Thoracic aorta (tissue), 2 donors: ENCODE results near the gene NAALADL2. TPM values are rescaled to one million over a fixed set of nuclear protein-coding genes. Genes with fewer than 3 reads are reported as not detected.

Experiments used
- ATAC-seq: fragments of 150-250 bp; one replicate; pipeline ENCODE4 v1.8.0; 2017; ENCODE audit warnings: low read depth; ENCODE audit not compliant: insufficient number of reproducible peaks, low FRiP score
- DNase-seq: peaks from one replicate; pipeline ENCODE4 v3.0.0-alpha.2; 2020; ENCODE audit warnings: low spot score
- H3K27ac ChIP-seq, 2 donors: fragments of 200-600 bp; sonication (generic); 1 replicate in 1 of 2; 2 replicates in 1 of 2; pipeline ENCODE4 v1.5.1; 2016; ENCODE audit warnings: mild to moderate bottlenecking in 2 of 2, moderate library complexity in 2 of 2
- H3K27me3 ChIP-seq: fragments of 200-600 bp; sonication (generic); replicated peaks from 2 replicates; pipeline ENCODE4 v1.6.0; 2016; ENCODE audit warnings: mild to moderate bottlenecking; ENCODE audit not compliant: insufficient read depth
- H3K36me3 ChIP-seq: fragments of 200-600 bp; sonication (generic); one replicate; pipeline ENCODE4 v1.5.1; 2016
- H3K4me1 ChIP-seq, 2 donors: fragments of 200-600 bp; sonication (generic); 1 replicate in 1 of 2; 2 replicates in 1 of 2; pipeline versions ENCODE4 v1.5.1 to v1.6.0; 2016; ENCODE audit warnings: low read depth in 2 of 2, mild to moderate bottlenecking in 1 of 2; ENCODE audit not compliant: control insufficient read depth in 1 of 2
- H3K4me3 ChIP-seq: fragments of 200-600 bp; sonication (generic); 2 replicates; pipeline ENCODE4 v1.5.1; 2016; ENCODE audit warnings: mild to moderate bottlenecking
- H3K9me3 ChIP-seq: fragments of 200-600 bp; sonication (generic); 2 replicates; pipeline ENCODE4 v1.5.1; 2016
- total RNA-seq, 2 donors: library from RNA; depleted of rRNA; stranded (reverse); fragments of >200 nt; gene quantifications; one replicate each; pipeline versions ENCODE4 v1.1.0 to v1.2.3, GENCODE V29; 2016
- TF ChIP-seq, protein P1 (sequence below): fragments of 200-600 bp; sonication (generic); IDR thresholded peaks from one replicate; pipeline ENCODE4 v1.5.1; 2019; ENCODE audit warnings: antibody characterized with exemption

NAALADL2 gene
- total RNA-seq, 2 donors from 2014 or later, result 12.9 to 21.0 TPM

DNA sequence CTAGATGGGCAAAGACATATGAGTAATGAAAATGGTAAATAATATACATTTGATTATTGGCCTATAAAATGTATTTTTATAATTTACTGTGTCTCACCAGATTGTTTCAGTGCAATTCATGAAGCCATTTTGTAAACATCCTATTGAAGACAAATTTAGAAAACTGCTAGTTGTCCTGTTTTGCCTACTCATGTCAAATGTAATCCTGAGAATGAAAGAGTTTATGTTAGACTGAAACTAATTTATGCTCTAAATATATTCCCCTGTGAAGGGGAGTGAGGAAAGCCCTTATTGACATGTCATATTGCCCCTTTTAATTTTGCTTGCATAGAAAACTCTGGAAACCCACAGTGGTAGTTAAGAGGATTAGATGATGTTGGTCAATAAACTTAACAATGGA lies 610.0 kb downstream of the NAALADL2 start:
- ATAC-seq (no peak), DNase-seq (no peak)
- TF ChIP-seq, protein P1, sequence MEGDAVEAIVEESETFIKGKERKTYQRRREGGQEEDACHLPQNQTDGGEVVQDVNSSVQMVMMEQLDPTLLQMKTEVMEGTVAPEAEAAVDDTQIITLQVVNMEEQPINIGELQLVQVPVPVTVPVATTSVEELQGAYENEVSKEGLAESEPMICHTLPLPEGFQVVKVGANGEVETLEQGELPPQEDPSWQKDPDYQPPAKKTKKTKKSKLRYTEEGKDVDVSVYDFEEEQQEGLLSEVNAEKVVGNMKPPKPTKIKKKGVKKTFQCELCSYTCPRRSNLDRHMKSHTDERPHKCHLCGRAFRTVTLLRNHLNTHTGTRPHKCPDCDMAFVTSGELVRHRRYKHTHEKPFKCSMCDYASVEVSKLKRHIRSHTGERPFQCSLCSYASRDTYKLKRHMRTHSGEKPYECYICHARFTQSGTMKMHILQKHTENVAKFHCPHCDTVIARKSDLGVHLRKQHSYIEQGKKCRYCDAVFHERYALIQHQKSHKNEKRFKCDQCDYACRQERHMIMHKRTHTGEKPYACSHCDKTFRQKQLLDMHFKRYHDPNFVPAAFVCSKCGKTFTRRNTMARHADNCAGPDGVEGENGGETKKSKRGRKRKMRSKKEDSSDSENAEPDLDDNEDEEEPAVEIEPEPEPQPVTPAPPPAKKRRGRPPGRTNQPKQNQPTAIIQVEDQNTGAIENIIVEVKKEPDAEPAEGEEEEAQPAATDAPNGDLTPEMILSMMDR, result no peak
- Histone ChIP-seq H3K4me3 (no peak overlapping the region), H3K4me1 (no peaks in the 10 kb centered on the region), H3K36me3 (no peaks in the 10 kb centered on the region), H3K27ac (no peak overlapping the region), H3K27me3 (no peaks in the 10 kb centered on the region), H3K9me3 (no peaks in the 10 kb centered on the region)

DNA sequence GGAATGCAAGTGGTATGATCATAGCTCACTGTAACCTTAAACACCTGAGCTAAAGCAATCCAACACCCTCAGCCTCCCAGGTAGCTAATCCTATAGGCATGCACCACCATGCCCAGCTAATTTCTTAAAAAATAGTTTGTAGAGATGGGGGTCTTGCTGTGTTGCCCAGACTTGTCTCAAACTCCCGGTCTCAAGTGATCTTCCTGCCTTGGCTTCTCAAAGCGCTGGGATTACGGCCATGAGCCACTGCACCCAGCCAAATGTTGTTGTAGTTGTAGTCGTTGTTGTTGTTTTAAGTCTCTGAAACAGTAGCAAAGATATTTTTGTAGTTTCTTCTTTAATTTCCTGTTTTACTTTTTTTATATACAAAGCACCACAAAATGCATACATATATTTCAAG lies 616.6 kb downstream of the NAALADL2 start:
- Histone ChIP-seq H3K27ac (no peak overlapping the region), H3K9me3 (no peaks in the 10 kb centered on the region), H3K4me1 (no peaks in the 10 kb centered on the region), H3K36me3 (no peaks in the 10 kb centered on the region), H3K4me3 (no peak overlapping the region), H3K27me3 (no peaks in the 10 kb centered on the region)
- ATAC-seq (no peak), DNase-seq (no peak)
- TF ChIP-seq, protein P1, result no peak

DNA sequence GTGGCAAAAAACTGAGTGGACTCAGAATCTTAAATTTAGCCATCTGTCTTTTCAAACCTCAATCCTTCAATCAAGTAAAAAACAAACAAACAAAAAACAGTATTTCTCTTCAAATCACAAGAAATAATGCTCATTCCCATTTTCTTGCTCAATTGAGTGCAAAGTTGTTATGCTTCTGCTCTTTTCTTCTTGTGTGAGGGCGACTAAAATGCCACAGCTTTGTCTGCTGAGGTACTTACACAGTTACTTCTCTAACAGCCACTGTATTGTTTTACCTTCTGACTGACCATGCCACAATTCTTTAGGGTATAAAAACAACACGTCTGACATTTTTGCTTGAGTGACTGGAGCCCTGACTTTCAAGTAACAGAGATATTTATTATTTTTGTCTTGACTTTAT lies 617.4 kb downstream of the NAALADL2 start:
- ATAC-seq (no peak), DNase-seq (no peak)
- H3K9me3 ChIP-seq, result no peaks in the 10 kb centered on the region

DNA sequence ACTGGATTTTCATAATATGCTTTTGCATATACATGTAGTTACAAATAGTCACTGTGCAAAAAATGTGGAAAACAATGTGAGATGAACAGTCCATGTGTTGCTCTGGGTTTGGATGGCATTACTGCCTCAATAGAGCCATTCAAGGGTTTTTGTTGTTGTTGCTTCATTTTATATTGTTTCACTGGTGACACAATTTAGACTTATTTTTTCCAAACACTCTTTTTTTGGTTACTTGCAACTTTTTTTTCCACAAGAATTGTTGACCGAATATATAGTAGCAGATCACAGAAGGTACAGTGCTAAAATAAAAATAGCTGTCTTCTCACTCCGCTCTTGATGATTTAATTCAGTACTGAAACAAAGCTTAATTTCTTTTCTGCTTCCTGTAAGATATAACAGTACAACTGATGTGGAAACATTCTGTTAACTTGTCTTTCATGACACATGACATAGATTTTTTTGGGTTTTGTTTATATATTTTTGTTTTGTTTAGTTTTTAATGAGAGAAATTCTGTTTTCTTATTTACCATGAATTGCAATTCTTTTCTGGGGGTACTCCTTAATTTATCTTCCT lies 618.6 kb downstream of the NAALADL2 start:
- no peak for DNase-seq
- TF ChIP-seq, protein P1, result no peak
- Histone ChIP-seq H3K27me3 (no peaks in the 10 kb centered on the region), H3K27ac (no peak overlapping the region), H3K9me3 (no peaks in the 10 kb centered on the region), H3K36me3 (no peaks in the 10 kb centered on the region), H3K4me1 (no peaks in the 10 kb centered on the region), H3K4me3 (no peak overlapping the region)
- no peak for ATAC-seq

More for the DNA sequence above, 617.4 kb downstream of the NAALADL2 start:
- H3K36me3 ChIP-seq, result no peaks in the 10 kb centered on the region
- H3K4me1 ChIP-seq, result no peaks in the 10 kb centered on the region
- no peak overlapping the region for H3K27ac ChIP-seq
- H3K4me3 ChIP-seq, result no peak overlapping the region
- H3K27me3 ChIP-seq, result no peaks in the 10 kb centered on the region
- TF ChIP-seq, protein P1, result no peak

DNA sequence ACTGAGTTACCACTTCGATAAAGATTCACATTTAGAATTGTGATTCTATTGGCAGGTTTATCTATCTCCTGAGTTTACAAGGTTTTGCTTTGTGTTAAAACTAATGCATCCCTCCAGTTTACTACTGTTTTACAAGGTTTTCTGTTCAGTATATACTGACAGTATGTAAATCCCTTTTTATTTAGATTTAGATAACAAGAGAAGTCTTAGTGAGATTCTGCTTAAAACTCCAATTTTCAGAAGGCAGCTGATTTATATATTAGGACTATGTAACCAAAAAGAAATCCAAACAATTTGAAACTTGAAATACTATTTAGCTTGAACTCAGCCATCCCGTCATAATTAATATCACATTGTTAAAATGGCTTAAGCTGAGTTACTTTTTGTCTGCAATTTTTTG lies 619.2 kb downstream of the NAALADL2 start:
- Histone ChIP-seq H3K9me3 (no peaks in the 10 kb centered on the region), H3K36me3 (no peaks in the 10 kb centered on the region), H3K4me3 (no peak overlapping the region), H3K4me1 (no peaks in the 10 kb centered on the region), H3K27ac (no peak overlapping the region), H3K27me3 (no peaks in the 10 kb centered on the region)
- TF ChIP-seq, protein P1, result no peak
- DNase-seq (no peak), ATAC-seq (no peak)
